Measurements from ENCODE around the gene C2CD2L.

C2CD2L gene

GRCh38 chr11:119149018-119149785 is 42.1 kb downstream of the C2CD2L start, which contains the start of gene ABCG4:
ABCG4 (plus strand) TSS chr11:119149052; CDS start chr11:119149966, 914 bp downstream.
- ATAC-seq = peak; percentile 61
- TF ChIP-seq ZFP3 (CRISPR knock-in tag; IDR thresholded peaks at IDR 0.05) (no peak), TCF4 (CRISPR knock-in tag; IDR thresholded peaks at IDR 0.05; ENCODE audit: borderline replicate concordance) (no peak), ZNF70 (CRISPR knock-in tag; IDR thresholded peaks at IDR 0.05) (no peak), TOX (CRISPR knock-in tag; IDR thresholded peaks at IDR 0.05; ENCODE audit: borderline replicate concordance) (no peak), CSDC2 (CRISPR knock-in tag; IDR thresholded peaks at IDR 0.05) (no peak), OSR1 (CRISPR knock-in tag; IDR thresholded peaks at IDR 0.05) (no peak), ISL1 (CRISPR knock-in tag; IDR thresholded peaks at IDR 0.05) (no peak), ZC3H10 (CRISPR knock-in tag; IDR thresholded peaks at IDR 0.05) (no peak), RARB (CRISPR knock-in tag; IDR thresholded peaks at IDR 0.05) (no peak), ZNF565 (CRISPR knock-in tag; conservative IDR thresholded peaks at IDR 0.05; ENCODE audit: low read depth) (no peak), CSRNP3 (CRISPR knock-in tag; IDR thresholded peaks at IDR 0.05) (no peak), CREB5 (CRISPR knock-in tag; IDR thresholded peaks at IDR 0.05; ENCODE audit: low read depth) (no peak), ARNTL (CRISPR knock-in tag; IDR thresholded peaks at IDR 0.05; ENCODE audit: borderline replicate concordance, low read depth) (no peak), TSHZ2 (CRISPR knock-in tag; IDR thresholded peaks at IDR 0.05) (no peak), GLIS3 (CRISPR knock-in tag; IDR thresholded peaks at IDR 0.05) (no peak), ZNF8 (CRISPR knock-in tag; IDR thresholded peaks at IDR 0.05) (no peak)
- TF ChIP-seq, protein P1, sequence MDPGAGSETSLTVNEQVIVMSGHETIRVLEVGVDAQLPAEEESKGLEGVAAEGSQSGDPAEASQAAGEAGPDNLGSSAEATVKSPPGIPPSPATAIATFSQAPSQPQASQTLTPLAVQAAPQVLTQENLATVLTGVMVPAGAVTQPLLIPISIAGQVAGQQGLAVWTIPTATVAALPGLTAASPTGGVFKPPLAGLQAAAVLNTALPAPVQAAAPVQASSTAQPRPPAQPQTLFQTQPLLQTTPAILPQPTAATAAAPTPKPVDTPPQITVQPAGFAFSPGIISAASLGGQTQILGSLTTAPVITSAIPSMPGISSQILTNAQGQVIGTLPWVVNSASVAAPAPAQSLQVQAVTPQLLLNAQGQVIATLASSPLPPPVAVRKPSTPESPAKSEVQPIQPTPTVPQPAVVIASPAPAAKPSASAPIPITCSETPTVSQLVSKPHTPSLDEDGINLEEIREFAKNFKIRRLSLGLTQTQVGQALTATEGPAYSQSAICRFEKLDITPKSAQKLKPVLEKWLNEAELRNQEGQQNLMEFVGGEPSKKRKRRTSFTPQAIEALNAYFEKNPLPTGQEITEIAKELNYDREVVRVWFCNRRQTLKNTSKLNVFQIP (CRISPR knock-in tag; IDR thresholded peaks at IDR 0.05; ENCODE audit: borderline replicate concordance, low read depth) = no peak

DNA sequence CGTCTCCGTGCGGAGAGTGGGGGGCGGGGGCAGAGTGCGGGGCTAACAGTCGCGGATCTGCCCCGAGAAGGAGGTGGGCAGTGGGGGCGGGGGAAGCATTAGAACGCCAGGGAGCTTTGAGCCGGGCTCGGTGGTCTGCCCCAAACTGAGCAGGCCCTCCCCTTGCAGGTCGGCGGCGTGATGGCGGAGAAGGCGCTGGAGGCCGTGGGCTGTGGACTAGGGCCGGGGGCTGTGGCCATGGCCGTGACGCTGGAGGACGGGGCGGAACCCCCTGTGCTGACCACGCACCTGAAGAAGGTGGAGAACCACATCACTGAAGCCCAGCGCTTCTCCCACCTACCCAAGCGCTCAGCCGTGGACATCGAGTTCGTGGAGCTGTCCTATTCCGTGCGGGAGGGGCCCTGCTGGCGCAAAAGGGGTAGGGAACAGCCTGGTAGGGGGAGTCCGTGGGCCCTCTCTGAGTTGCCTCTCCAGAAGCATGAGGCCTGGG is 42.7 kb downstream of the C2CD2L start:
- no peak for ATAC-seq
- TF ChIP-seq TOX (CRISPR knock-in tag; IDR thresholded peaks at IDR 0.05; ENCODE audit: borderline replicate concordance) (no peak), ARNTL (CRISPR knock-in tag; IDR thresholded peaks at IDR 0.05; ENCODE audit: borderline replicate concordance, low read depth) (no peak), CREB5 (CRISPR knock-in tag; IDR thresholded peaks at IDR 0.05; ENCODE audit: low read depth) (no peak), BACH2 (CRISPR knock-in tag; IDR thresholded peaks at IDR 0.05; ENCODE audit: borderline replicate concordance) (no peak), ZNF8 (CRISPR knock-in tag; IDR thresholded peaks at IDR 0.05) (no peak)

GRCh38 chr11:119152043-119152442 is 44.9 kb downstream of the C2CD2L start:
- ATAC-seq = no peak
- TF ChIP-seq ZNF8 (CRISPR knock-in tag; IDR thresholded peaks at IDR 0.05) (no peak), ZFP3 (CRISPR knock-in tag; IDR thresholded peaks at IDR 0.05) (no peak), CSRNP3 (CRISPR knock-in tag; IDR thresholded peaks at IDR 0.05) (no peak), PPARA (CRISPR knock-in tag; IDR thresholded peaks at IDR 0.05; ENCODE audit: borderline replicate concordance) (no peak), BACH2 (CRISPR knock-in tag; IDR thresholded peaks at IDR 0.05; ENCODE audit: borderline replicate concordance) (no peak), ARNTL (CRISPR knock-in tag; IDR thresholded peaks at IDR 0.05; ENCODE audit: borderline replicate concordance, low read depth) (no peak), ZNF70 (CRISPR knock-in tag; IDR thresholded peaks at IDR 0.05) (no peak), ESRRG (CRISPR knock-in tag; IDR thresholded peaks at IDR 0.05) (no peak), RARB (CRISPR knock-in tag; IDR thresholded peaks at IDR 0.05) (no peak), ZC3H10 (CRISPR knock-in tag; IDR thresholded peaks at IDR 0.05) (no peak), SNAI2 (CRISPR knock-in tag; IDR thresholded peaks at IDR 0.05) (no peak), ISL1 (CRISPR knock-in tag; IDR thresholded peaks at IDR 0.05) (no peak)
